WTC11 (cell line): ENCODE results near the gene GANAB. TPM values are rescaled to one million over a fixed set of nuclear protein-coding genes. Genes with fewer than 3 reads are reported as not detected.
A peak's percentile ranks its signal among the peaks of the same experiment; 100 is the strongest.

Experiments used
- ATAC-seq: fragments of 200-7000 bp; cut with Tn5 transposase; 2 replicates; pipeline ENCODE4 v1.10.0; 2021; ENCODE audit warnings: mild to moderate bottlenecking, moderate library complexity
- CTCF ChIA-PET: fragments of 300-600 bp; sonication (Branson Sonifier 250); formaldehyde crosslinking; loops from one replicate; lab custom pipeline; 2021; ENCODE audit warnings: antibody characterized with exemption; lab: Charles Lee
- POLR2A ChIA-PET: fragments of 350-600 bp; sonication (Branson Sonifier 250); formaldehyde crosslinking; loops from one replicate; lab custom pipeline; 2021; ENCODE audit warnings: antibody characterized with exemption; lab: Charles Lee
- DNase-seq: peaks from one replicate; pipeline ENCODE4 v3.0.0; 2021; ENCODE audit warnings: low spot score
- H3K27ac Mint-ChIP-seq: 2 replicates; pipeline ENCODE4 v1.8.0; 2021; ENCODE audit warnings: mixed read lengths
- H3K27me3 Mint-ChIP-seq: 2 replicates; pipeline ENCODE4 v1.8.0; 2021; ENCODE audit warnings: low read depth, mild to moderate bottlenecking, moderate library complexity, mixed read lengths
- H3K36me3 Mint-ChIP-seq: 2 replicates; pipeline ENCODE4 v1.8.0; 2021; ENCODE audit warnings: mixed read lengths
- H3K4me1 Mint-ChIP-seq: 2 replicates; pipeline ENCODE4 v1.8.0; 2022; ENCODE audit warnings: mixed read lengths
- H3K4me3 Mint-ChIP-seq: 2 replicates; pipeline ENCODE4 v1.8.0; 2021; ENCODE audit warnings: mild to moderate bottlenecking, moderate library complexity, mixed read lengths
- H3K9me3 Mint-ChIP-seq: 2 replicates; pipeline ENCODE4 v1.8.0; 2021; ENCODE audit warnings: mixed read lengths
- AFF4 ChIP-seq: sonication (generic); formaldehyde crosslinking; IDR thresholded peaks from 2 replicates; pipeline ENCODE4 v1.8.1; 2023; ENCODE audit warnings: mild to moderate bottlenecking, missing genetic modification reagents, borderline replicate concordance
- CBFB ChIP-seq: sonication (generic); formaldehyde crosslinking; IDR thresholded peaks from 2 replicates; pipeline ENCODE4 v1.8.1; 2022; ENCODE audit warnings: mild to moderate bottlenecking, low read depth, missing genetic modification reagents
- CREB1 ChIP-seq: sonication (generic); formaldehyde crosslinking; IDR thresholded peaks from 2 replicates; pipeline ENCODE4 v1.8.0; 2023; ENCODE audit warnings: mild to moderate bottlenecking, missing genetic modification reagents
- CREM ChIP-seq: sonication (generic); formaldehyde crosslinking; IDR thresholded peaks from 2 replicates; pipeline ENCODE4 v1.8.1; 2022; ENCODE audit warnings: mild to moderate bottlenecking, missing genetic modification reagents, moderate library complexity
- CTCF ChIP-seq: fragments of 200-600 bp; IDR thresholded peaks from 2 replicates; pipeline ENCODE4 v1.8.0; 2022; ENCODE audit warnings: antibody characterized with exemption
- E2F4 ChIP-seq: sonication (generic); formaldehyde crosslinking; IDR thresholded peaks from 2 replicates; pipeline ENCODE4 v1.8.1; 2022; ENCODE audit warnings: low read depth, mild to moderate bottlenecking, moderate library complexity, missing genetic modification reagents, borderline replicate concordance
- ERG ChIP-seq: fragments of 250-450 bp; sonication (Bioruptor Pico); IDR thresholded peaks from 2 replicates; pipeline ENCODE4 v1.8.0; 2021; ENCODE audit warnings: mild to moderate bottlenecking
- ETV6 ChIP-seq: sonication (generic); formaldehyde crosslinking; IDR thresholded peaks from 2 replicates; pipeline ENCODE4 v1.8.1; 2022; ENCODE audit warnings: mild to moderate bottlenecking, missing genetic modification reagents
- FOXJ3 ChIP-seq: sonication (generic); formaldehyde crosslinking; IDR thresholded peaks from 2 replicates; pipeline ENCODE4 v1.9.0; 2021; ENCODE audit warnings: missing genetic modification reagents, mild to moderate bottlenecking, borderline replicate concordance
- FOXP1 ChIP-seq: sonication (generic); formaldehyde crosslinking; IDR thresholded peaks from 2 replicates; pipeline ENCODE4 v1.8.0; 2022; ENCODE audit warnings: missing genetic modification reagents, mild to moderate bottlenecking, moderate library complexity, borderline replicate concordance
- HMGA2 ChIP-seq: fragments of 250-450 bp; sonication (Bioruptor Pico); IDR thresholded peaks from 2 replicates; pipeline ENCODE4 v1.4.0; 2021; ENCODE audit warnings: mild to moderate bottlenecking, moderate library complexity
- HMGXB4 ChIP-seq: sonication (generic); formaldehyde crosslinking; IDR thresholded peaks from 2 replicates; pipeline ENCODE4 v1.8.1; 2023; ENCODE audit warnings: mild to moderate bottlenecking, moderate library complexity, missing genetic modification reagents
- IRF1 ChIP-seq: sonication (generic); formaldehyde crosslinking; IDR thresholded peaks from 2 replicates; pipeline ENCODE4 v1.8.0; 2023; ENCODE audit warnings: missing genetic modification reagents
- JUN ChIP-seq: sonication (generic); formaldehyde crosslinking; IDR thresholded peaks from 2 replicates; pipeline ENCODE4 v1.8.0; 2023; ENCODE audit warnings: mild to moderate bottlenecking, missing genetic modification reagents
- MYBL2 ChIP-seq: sonication (generic); formaldehyde crosslinking; IDR thresholded peaks from 2 replicates; pipeline ENCODE4 v1.8.1; 2023; ENCODE audit warnings: mild to moderate bottlenecking, moderate library complexity, missing genetic modification reagents
- NFATC4 ChIP-seq: fragments of 250-450 bp; sonication (Bioruptor Pico); IDR thresholded peaks from 2 replicates; pipeline ENCODE4 v1.9.0; 2021; ENCODE audit warnings: mild to moderate bottlenecking
- NFYB ChIP-seq: sonication (generic); formaldehyde crosslinking; conservative IDR thresholded peaks from 2 replicates; pipeline ENCODE4 v1.8.0; 2022; ENCODE audit warnings: low read depth, missing genetic modification reagents
- TEAD1 ChIP-seq: sonication (generic); formaldehyde crosslinking; IDR thresholded peaks from 2 replicates; pipeline ENCODE4 v1.8.0; 2022; ENCODE audit warnings: mild to moderate bottlenecking, missing genetic modification reagents
- TP53 ChIP-seq: sonication (generic); formaldehyde crosslinking; IDR thresholded peaks from 2 replicates; pipeline ENCODE4 v1.8.1; 2023; ENCODE audit warnings: mild to moderate bottlenecking, missing genetic modification reagents
- ZBTB21 ChIP-seq: sonication (generic); formaldehyde crosslinking; IDR thresholded peaks from 2 replicates; pipeline ENCODE4 v1.8.1; 2023; ENCODE audit warnings: mild to moderate bottlenecking, missing genetic modification reagents, borderline replicate concordance
- ZBTB43 ChIP-seq: sonication (generic); formaldehyde crosslinking; IDR thresholded peaks from 2 replicates; pipeline ENCODE4 v1.8.1; 2023; ENCODE audit warnings: mild to moderate bottlenecking, missing genetic modification reagents
- ZNF219 ChIP-seq: sonication (generic); formaldehyde crosslinking; IDR thresholded peaks from 2 replicates; pipeline ENCODE4 v1.8.0; 2023; ENCODE audit warnings: missing genetic modification reagents, mild to moderate bottlenecking, borderline replicate concordance
- ZNF232 ChIP-seq: sonication (generic); formaldehyde crosslinking; IDR thresholded peaks from 2 replicates; pipeline ENCODE4 v1.8.0; 2022; ENCODE audit warnings: mild to moderate bottlenecking, missing genetic modification reagents
- ZNF416 ChIP-seq: fragments of 250-450 bp; sonication (Bioruptor Pico); IDR thresholded peaks from 2 replicates; pipeline ENCODE4 v1.9.0; 2021; ENCODE audit warnings: mild to moderate bottlenecking, inconsistent platforms
- ZNF423 ChIP-seq: fragments of 250-450 bp; sonication (Bioruptor Pico); IDR thresholded peaks from 2 replicates; pipeline ENCODE4 v2.1.2; 2022; ENCODE audit warnings: mild to moderate bottlenecking, moderate library complexity
- ZNF671 ChIP-seq: fragments of 250-450 bp; sonication (Bioruptor Pico); IDR thresholded peaks from 2 replicates; pipeline ENCODE4 v1.8.0; 2021; ENCODE audit warnings: mild to moderate bottlenecking
- total RNA-seq: library from RNA; stranded (reverse); gene quantifications from 3 replicates; pipeline ENCODE4 v1.2.3, GENCODE V29; 2021

Gene GANAB
- total RNA-seq, 1 experiment from 2014 or later, result 327 TPM

GRCh38 chr11:62612366-62613290, 33.8 kb downstream of the GANAB start, which contains the start of the genes EML3 and ROM1:
TSS of gene EML3 (minus strand) at chr11:62612775. CDS start at chr11:62612457, 318 bp downstream.
TSS of gene ROM1 (plus strand) at chr11:62613257. CDS start at chr11:62613282, 25 bp downstream.
- ATAC-seq (peak; percentile 89), DNase-seq (peak; percentile 97)
- ChIA-PET POLR2A (interaction anchor here (0.9 to 3.7 kb wide), 6 partner anchors 9 to 75 kb away, joined by 3 to 21 read pairs (median 8); partner anchors contain the start of genes B3GAT3, C11orf98, CSKMT and MTA2), CTCF (interaction anchor here (0.6 to 3.7 kb wide), 29 partner anchors 9 to 245 kb away, joined by 3 to 51 read pairs (median 5); partner anchors contain the start of genes B3GAT3, C11orf98, CSKMT and EEF1G)
- no peaks in the 10 kb centered on the region for H3K36me3 Mint-ChIP-seq
- peak within 1 kb of the TSS; percentile 95 for H3K4me3 Mint-ChIP-seq
- peak within 1 kb of the TSS; percentile 41; the same call in 1 of the 2 replicates for H3K27ac Mint-ChIP-seq
- peaks cover 28% of the 10 kb centered on the region for H3K4me1 Mint-ChIP-seq
- peaks cover 9% of the 10 kb centered on the region; the same call in 1 of the 2 replicates for H3K27me3 Mint-ChIP-seq
- H3K9me3 Mint-ChIP-seq, result no peaks in the 10 kb centered on the region
- peak; percentile 93 for TF ChIP-seq CTCF
- TF ChIP-seq CBFB (CRISPR knock-in tag), result no peak
- no peak for TF ChIP-seq JUN (CRISPR knock-in tag)
- 0 out of 2 replicates have a peak, but pooled peaks have one; percentile 25 for TF ChIP-seq ZNF219 (CRISPR knock-in tag)
- TF ChIP-seq IRF1 (CRISPR knock-in tag), result no peak
- no peak for TF ChIP-seq CREM (CRISPR knock-in tag)
- TF ChIP-seq TEAD1, result 0 out of 2 replicates have a peak, but pooled peaks have one; percentile 34
- TF ChIP-seq FOXJ3 (CRISPR knock-in tag), result no peak
- TF ChIP-seq MYBL2 (CRISPR knock-in tag), result no peak
- no peak for TF ChIP-seq TP53 (CRISPR knock-in tag)
- no peak for TF ChIP-seq FOXP1 (CRISPR knock-in tag)
- TF ChIP-seq HMGA2 (CRISPR knock-in tag), result no peak
- peak; percentile 94 for TF ChIP-seq ZNF423 (CRISPR knock-in tag)
- no peak for TF ChIP-seq CREB1 (CRISPR knock-in tag)
- no peak for TF ChIP-seq ZBTB21 (CRISPR knock-in tag)
- TF ChIP-seq AFF4, result no peak
- peak; percentile 97 for TF ChIP-seq HMGXB4 (CRISPR knock-in tag)
- TF ChIP-seq ZNF232 (CRISPR knock-in tag), result no peak
- no peak for TF ChIP-seq ZBTB43
- no peak for TF ChIP-seq ZNF671 (CRISPR knock-in tag)
- TF ChIP-seq NFATC4 (CRISPR knock-in tag), result no peak
- TF ChIP-seq E2F4 (CRISPR knock-in tag), result no peak
- TF ChIP-seq ZNF416, result no peak
- no peak for TF ChIP-seq NFYB (CRISPR knock-in tag)
- no peak for TF ChIP-seq ETV6 (CRISPR knock-in tag)
- TF ChIP-seq ERG (CRISPR knock-in tag), result no peak
